NCI-H524 treated with DMSO at 0.1 percent for 48 hours (cell line): ENCODE measurements around the gene MAGEA4.

ENCODE experiments used
- DNase-seq: peaks from one replicate; lab custom pipeline; 2025; lab: John Stamatoyannopoulos, UW

The MAGEA4 gene

GRCh38 chrX:151923648-151924047 lies 11.0 kb downstream of the MAGEA4 start:
- no peak for DNase-seq

- no peak for DNase-seq
These were observed 16.4 kb downstream of the MAGEA4 start for GRCh38 chrX:151929126-151929525.

- DNase-seq, result no peak
These were observed 22.7 kb downstream of the MAGEA4 start for GRCh38 chrX:151935358-151935757.

GRCh38 chrX:151938172-151938571 lies 25.5 kb downstream of the MAGEA4 start:
- no peak for DNase-seq

GRCh38 chrX:151954730-151955129 lies 42.0 kb downstream of the MAGEA4 start:
- no peak for DNase-seq

- DNase-seq, result no peak
These were observed 45.4 kb downstream of the MAGEA4 start for GRCh38 chrX:151958101-151958500.

GRCh38 chrX:151962034-151962433 lies 49.3 kb downstream of the MAGEA4 start:
- DNase-seq, result no peak

- DNase-seq, result no peak
These were observed 53.5 kb downstream of the MAGEA4 start for GRCh38 chrX:151966236-151966635.

- no peak for DNase-seq
These were observed 57.3 kb downstream of the MAGEA4 start for GRCh38 chrX:151970027-151970426.

GRCh38 chrX:151970661-151971060 lies 58.0 kb downstream of the MAGEA4 start:
- no peak for DNase-seq

GRCh38 chrX:151973060-151973661 lies 60.5 kb downstream of the MAGEA4 start:
- DNase-seq, result no peak

- no peak for DNase-seq
These were observed 61.2 kb downstream of the MAGEA4 start for GRCh38 chrX:151973851-151974335.
